Lower leg skin (tissue), 4 donors: ENCODE measurements around the gene MAEA. TPM values are rescaled to one million over a fixed set of nuclear protein-coding genes. Genes with fewer than 3 reads are reported as not detected.
A peak's percentile ranks its signal among the peaks of the same experiment; 100 is the strongest.

Source experiments
- DNase-seq, 2 donors: peaks; one replicate each; pipeline ENCODE4 v3.0.0-alpha.2; 2019; ENCODE audit warnings: low spot score in 2 of 2
- H3K4me3 ChIP-seq: fragments of 200-600 bp; sonication (generic); 2 replicates; pipeline ENCODE4 v1.5.1; 2017; ENCODE audit warnings: mild to moderate bottlenecking, low read depth; ENCODE audit not compliant: poor library complexity, severe bottlenecking
- CTCF ChIP-seq, 3 donors: fragments of 450-650 bp; IDR thresholded peaks; one replicate each; pipeline ENCODE4 v1.5.1; 2016; ENCODE audit warnings: antibody characterized with exemption in 3 of 3, mild to moderate bottlenecking in 3 of 3, moderate library complexity in 2 of 3
- POLR2A ChIP-seq, 2 donors: fragments of 450-650 bp; IDR thresholded peaks; one replicate each; pipeline ENCODE4 v1.6.1; 2016 to 2017; ENCODE audit warnings: antibody characterized with exemption in 2 of 2, mild to moderate bottlenecking in 1 of 2, moderate library complexity in 1 of 2
- WGBS, 2 donors: methylation state at CpG; one replicate each; pipeline ENCODE4 v1.1.5; 2018; 5-methylcytosine and 5-hydroxymethylcytosine counted together
- intact Hi-C: fragments of 100-400 bp; cut with DNase I; formaldehyde crosslinking; loops from one replicate; pipeline ENCODE4 v1.15.0; 2023; ENCODE audit warnings: low total_unique reads
- total RNA-seq, 4 donors: library from RNA; depleted of rRNA; stranded (reverse); fragments of >200 nt; gene quantifications; one replicate each; pipeline ENCODE4 v1.1.0, GENCODE V29; 2016

MAEA gene
- total RNA-seq, 4 donors from 2014 or later = 79.6 to 124 (median 89.4) TPM

- no peak for DNase-seq
- TF ChIP-seq CTCF (IDR thresholded peaks at IDR 0.05) (no peak), POLR2A (IDR thresholded peaks at IDR 0.05) (no peak)
- intact Hi-C loops = no loop called here
- 96 to 97% methylated on average over 7 of the region's 7 CpGs for WGBS, 2 donors
- H3K4me3 ChIP-seq = no peak overlapping the region
Measured at GRCh38 chr4:1298461-1298860, 8.8 kb downstream of the MAEA start.

GRCh38 chr4:1299301-1299860 is 9.7 kb downstream of the MAEA start:
- 76 to 89% methylated on average over 15 of the region's 15 CpGs for WGBS, 2 donors
- DNase-seq = no peak
- no peak overlapping the region for H3K4me3 ChIP-seq
- intact Hi-C loops = no loop called here
- TF ChIP-seq POLR2A (IDR thresholded peaks at IDR 0.05) (no peak), CTCF (IDR thresholded peaks at IDR 0.05) (no peak)

- peak in 1 of 2 donors; percentile 60 for DNase-seq
- intact Hi-C loops = no loop called here
- WGBS, 2 donors = 71 to 72% methylated on average over 40 of the region's 40 CpGs
Measured at GRCh38 chr4:1300466-1301455, 11.1 kb downstream of the MAEA start.

GRCh38 chr4:1302159-1302558 is 12.5 kb downstream of the MAEA start:
- 25 to 93% methylated on average over 4 of the region's 4 CpGs for WGBS, 2 donors
- H3K4me3 ChIP-seq = no peak overlapping the region

More at GRCh38 chr4:1300466-1301455, 11.1 kb downstream of the MAEA start:
- H3K4me3 ChIP-seq = no peak overlapping the region
- TF ChIP-seq POLR2A (IDR thresholded peaks at IDR 0.05) (no peak), CTCF (IDR thresholded peaks at IDR 0.05) (no peak)

GRCh38 chr4:1305261-1305711 is 15.6 kb downstream of the MAEA start:
- DNase-seq = no peak
- TF ChIP-seq CTCF (IDR thresholded peaks at IDR 0.05) (no peak), POLR2A (IDR thresholded peaks at IDR 0.05) (no peak)
- 79 to 89% methylated on average over 12 to 13 of the region's 13 CpGs for WGBS, 2 donors
- H3K4me3 ChIP-seq = no peak overlapping the region
- intact Hi-C loops = no loop called here

More at GRCh38 chr4:1302159-1302558, 12.5 kb downstream of the MAEA start:
- intact Hi-C loops = no loop called here
- TF ChIP-seq CTCF (IDR thresholded peaks at IDR 0.05) = no peak
- DNase-seq = no peak
